Suppressor macrophage treated with lipopolysaccharide for 1 hour (primary cell): ENCODE data around the gene SH3RF3.

Source experiments
- DNase-seq, 3 donors: peaks; one replicate each; pipeline ENCODE4 v3.0.0-alpha.2; 2020 to 2022

Gene SH3RF3

GRCh38 chr2:109486711-109487535 is 357.9 kb downstream of the SH3RF3 start:
- DNase-seq, result no peak

DNA sequence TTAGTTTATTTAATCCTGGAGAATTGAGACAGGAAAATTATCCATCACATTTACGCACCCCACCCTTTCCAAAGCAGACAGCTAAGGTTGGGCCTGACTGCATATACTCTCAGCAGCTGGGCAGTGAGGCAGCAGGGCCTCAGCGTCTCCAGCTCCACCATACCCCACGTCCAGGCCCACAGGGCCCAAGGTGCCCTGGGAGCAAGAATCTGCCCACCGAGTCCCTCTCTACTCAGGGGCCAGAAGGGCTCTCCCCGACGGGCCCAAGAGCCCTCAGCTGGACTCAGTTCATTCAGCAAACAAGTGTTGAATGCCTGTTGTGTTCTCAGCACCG is 358.5 kb downstream of the SH3RF3 start:
- DNase-seq, result no peak

- no peak for DNase-seq
Observed at GRCh38 chr2:109487871-109488655, 359.1 kb downstream of the SH3RF3 start.

- DNase-seq, result no peak
Observed at GRCh38 chr2:109489296-109489695, 360.3 kb downstream of the SH3RF3 start.

DNA sequence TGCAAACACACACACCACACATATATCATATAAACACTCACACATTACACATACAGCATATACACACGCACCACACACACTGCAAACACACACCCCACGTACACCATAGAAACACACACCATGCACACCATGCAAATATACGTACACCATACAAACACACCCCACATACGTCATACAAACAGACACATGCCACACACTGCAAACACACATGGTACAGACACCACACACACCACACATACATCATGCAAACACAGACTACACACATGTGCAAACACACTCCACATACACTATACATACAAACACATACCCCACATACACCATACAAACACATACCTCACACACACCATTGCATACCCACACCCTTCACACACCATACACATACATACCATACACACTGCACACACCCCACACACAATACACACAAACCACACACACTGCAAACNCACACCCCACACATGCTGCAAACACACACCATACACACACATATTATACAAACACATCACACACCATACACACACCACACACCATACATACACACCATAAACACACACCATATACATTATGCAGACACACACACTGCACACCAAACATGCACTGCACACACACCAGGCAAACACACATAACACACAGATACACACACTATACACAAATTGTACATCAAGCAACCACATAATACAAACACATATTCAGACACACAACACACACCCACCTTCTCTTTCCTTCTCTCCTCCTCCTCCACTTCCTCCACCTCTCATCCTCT is 364.4 kb downstream of the SH3RF3 start:
- DNase-seq, result no peak

DNA sequence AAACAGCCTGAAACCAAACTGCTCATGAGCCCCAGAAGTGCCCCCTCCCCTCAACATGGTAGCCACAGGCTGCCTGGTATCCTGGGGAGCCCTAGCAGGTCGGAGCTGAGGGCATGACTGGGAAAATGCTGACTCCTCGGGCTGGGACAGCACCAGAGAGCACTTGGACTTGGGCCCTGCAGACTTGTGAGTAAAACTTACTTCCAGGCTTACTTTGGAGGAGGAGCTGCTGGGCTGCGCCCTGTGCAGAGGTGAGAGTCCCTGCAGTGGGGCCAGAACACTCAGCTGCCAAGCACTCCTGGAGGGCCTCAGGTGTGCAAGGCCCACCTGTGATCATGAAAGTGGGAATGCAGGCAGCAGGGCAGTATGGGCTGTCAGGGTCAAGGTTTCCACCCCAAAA is 365.3 kb downstream of the SH3RF3 start:
- DNase-seq, result no peak

DNA sequence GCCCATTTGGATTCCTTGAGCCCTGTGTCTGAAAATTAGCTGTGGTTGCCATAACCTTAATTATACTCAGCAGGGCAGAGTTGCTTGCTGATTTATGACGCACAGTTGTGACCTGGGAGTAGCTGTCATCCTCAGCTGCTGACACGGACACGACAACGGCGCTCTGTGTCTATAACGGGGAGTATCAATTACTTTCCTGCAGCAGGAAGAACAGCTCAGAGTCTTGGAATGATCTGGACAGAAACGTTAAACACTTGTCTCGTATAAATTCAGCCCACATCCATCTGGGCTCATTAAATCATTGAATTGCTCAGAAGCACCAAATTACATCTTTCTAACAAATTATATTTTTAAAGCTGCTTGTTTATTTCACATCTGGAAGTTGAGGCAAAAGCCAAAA is 368.5 kb downstream of the SH3RF3 start:
- DNase-seq, result no peak

- no peak for DNase-seq
Observed at GRCh38 chr2:109497911-109498870, 369.2 kb downstream of the SH3RF3 start.

GRCh38 chr2:109498906-109499305 is 369.9 kb downstream of the SH3RF3 start:
- DNase-seq, result no peak

DNA sequence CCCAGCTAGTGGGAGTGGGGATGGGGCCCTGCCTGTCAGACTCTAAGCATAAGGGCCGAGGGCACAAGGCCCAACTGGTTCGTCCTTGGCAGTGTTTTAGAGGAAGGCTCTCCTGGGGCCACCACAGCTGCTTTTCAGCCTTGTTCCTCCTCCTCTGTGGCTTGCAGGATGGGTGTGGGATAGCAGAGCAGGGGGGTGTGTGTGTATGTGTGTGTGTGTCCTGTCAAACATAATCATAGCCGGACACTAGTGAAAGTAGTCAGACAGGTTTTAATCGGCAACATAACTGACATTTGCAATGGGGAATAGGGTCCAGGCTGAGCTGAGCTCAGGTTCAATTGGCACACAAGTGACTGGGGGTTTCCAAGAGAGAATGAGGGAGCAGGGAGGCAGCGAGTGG is 370.6 kb downstream of the SH3RF3 start:
- no peak for DNase-seq

- no peak for DNase-seq
Observed at GRCh38 chr2:109500910-109501309, 371.9 kb downstream of the SH3RF3 start.

- DNase-seq, result no peak
Observed at GRCh38 chr2:109501461-109501860, 372.5 kb downstream of the SH3RF3 start.

- no peak for DNase-seq
Observed at GRCh38 chr2:109503191-109503590, 374.2 kb downstream of the SH3RF3 start.

DNA sequence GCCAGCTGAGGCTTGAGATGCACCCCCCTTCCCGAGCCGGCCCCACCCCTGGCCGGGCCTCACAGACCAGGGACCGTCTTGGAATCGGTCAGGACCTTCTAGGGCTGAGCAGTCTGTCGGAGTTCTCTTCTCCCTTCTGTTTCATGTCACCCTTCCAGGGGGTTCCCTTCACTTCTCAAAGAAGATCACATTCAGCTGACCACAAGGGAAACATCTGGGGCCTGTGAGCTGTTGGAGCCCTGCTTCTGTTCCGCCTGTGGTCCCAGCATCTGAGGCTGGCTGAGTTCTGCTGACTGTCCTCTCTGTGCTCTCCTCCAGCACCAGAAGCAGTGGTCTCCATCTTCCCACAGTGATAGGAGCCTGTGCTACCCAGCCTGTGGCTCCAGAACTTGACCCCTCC is 378.2 kb downstream of the SH3RF3 start:
- peak in 2 of 3 donors; percentile 45 to 56 for DNase-seq

- DNase-seq, result no peak
Observed at GRCh38 chr2:109507828-109508227, 378.8 kb downstream of the SH3RF3 start.

- DNase-seq, result peak in 1 of 3 donors; percentile 7
Observed at GRCh38 chr2:109508556-109508955, 379.6 kb downstream of the SH3RF3 start.

DNA sequence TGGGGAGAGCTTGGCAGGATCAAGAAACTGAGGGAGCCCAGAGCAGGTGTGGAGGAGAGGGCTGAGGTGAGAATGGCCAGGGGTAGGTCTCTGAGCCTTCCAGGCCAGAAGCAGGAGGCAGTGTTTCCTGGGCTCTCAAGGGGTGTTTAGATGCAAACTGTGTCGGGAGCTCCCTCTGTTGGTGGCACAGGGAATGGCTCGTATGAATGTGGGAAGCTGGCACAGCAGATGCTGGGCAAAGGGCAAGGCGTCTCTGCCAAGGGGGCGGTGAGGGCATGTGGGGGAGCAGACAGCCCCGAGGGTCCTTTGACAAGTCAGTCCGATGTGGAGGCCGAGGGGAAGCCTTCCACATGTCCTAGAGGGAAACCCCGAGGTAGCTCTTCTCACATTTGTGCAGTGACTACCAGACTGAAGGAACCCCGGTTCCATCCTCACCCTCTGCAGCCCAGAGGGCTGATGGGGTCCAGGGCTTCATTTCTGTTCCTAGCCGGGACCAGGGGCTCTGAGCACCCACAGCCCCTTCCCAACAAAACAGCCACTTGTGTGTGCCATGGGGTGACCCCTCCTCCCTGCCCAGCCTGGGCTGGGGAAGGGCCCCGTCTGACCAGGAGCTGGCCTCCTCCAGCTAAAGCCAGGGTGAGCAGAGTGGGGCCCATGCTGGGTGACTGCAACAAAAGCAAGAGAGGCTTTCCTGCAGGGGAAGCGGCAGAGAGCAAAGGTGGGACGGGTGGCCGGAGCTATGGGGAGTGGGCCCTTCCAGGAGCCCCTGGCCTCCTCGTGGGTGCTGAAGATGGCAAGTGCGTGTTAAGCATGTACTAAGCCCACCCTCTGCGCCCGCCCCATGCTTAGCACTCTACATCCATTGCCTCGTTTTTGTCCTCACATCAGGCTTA is 381.4 kb downstream of the SH3RF3 start:
- peak; percentile 79 to 87 (median 83) for DNase-seq

DNA sequence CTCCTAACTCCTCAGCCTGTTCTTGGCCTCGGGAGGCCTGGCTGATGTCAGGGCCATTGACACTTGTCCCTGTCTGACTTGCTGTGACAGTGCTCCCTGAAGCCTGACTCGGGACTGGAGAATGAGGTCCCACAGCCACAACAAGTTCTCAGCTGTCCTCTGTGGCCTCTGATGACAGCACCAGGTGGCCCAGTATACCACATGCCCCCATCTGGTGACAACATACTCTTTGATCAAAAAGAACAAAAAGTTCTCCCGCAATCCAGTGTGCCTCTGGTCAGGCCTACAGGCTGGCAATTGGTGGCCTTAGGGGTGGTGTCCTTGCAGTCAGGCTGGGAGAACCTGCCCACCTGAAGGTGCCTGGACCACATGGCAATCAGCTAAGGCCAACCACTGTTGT is 382.2 kb downstream of the SH3RF3 start:
- DNase-seq, result no peak

DNA sequence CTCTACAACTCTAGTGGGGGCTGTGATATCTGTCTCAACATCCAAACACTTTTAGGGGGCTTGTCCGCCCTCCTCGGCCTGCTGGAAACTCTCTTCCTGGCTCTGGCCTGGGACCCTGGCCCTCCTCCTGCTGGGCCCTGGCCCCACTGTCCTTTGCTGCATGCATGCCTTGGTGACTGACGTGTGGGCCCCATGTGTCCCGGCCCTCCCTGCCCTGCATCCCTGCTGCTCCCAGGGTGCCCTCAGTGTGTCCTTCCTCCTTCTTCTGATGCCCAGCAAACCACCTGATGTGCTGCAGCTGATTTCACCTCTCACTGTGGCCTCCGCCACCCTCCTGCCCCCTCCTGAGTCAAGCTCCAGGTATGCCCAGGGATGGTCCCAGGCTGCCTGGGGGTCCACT is 383.1 kb downstream of the SH3RF3 start:
- DNase-seq, result no peak

DNA sequence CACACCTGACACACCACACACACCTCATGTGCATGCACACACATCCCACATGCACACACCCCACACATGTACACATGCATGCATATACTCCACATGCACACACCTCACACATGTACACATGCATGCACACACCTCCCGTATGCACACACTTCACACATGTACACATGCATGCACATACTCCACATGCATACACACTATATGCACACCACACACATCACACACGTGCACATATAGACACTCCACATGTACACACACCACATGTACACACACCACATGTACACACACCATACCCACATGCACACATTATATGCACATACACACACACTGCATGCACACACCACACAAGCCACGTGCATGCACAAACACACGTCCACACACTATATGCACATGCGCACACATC is 384.2 kb downstream of the SH3RF3 start:
- no peak for DNase-seq
